HG02938 (cell line): ENCODE measurements around the gene WDR70.
"Not testable (repeated sequence)": the region's sequence is repeated elsewhere in the genome, so short reads cannot be mapped to it uniquely, and the experiment has no call there.

ENCODE experiments used
- ATAC-seq: cut with Tn5 transposase; IDR thresholded peaks from one replicate; pipeline ENCODE4 v1.9.1; 2021; ENCODE audit warnings: mild to moderate bottlenecking, moderate library complexity; ENCODE audit not compliant: unreplicated experiment

WDR70 gene

GRCh38 chr5:37742111-37742510 lies 363.0 kb downstream of the WDR70 start:
- ATAC-seq = no peak

- no peak for ATAC-seq
Measured at GRCh38 chr5:37751227-37751626, 372.1 kb downstream of the WDR70 start.

- no peak for ATAC-seq
Measured at GRCh38 chr5:37754976-37755375, 375.9 kb downstream of the WDR70 start.

- no peak for ATAC-seq
Measured at GRCh38 chr5:37755581-37755980, 376.5 kb downstream of the WDR70 start.

- no peak for ATAC-seq
Measured at GRCh38 chr5:37756248-37756647, 377.1 kb downstream of the WDR70 start.

GRCh38 chr5:37757980-37758582 lies 379.0 kb downstream of the WDR70 start:
- no peak for ATAC-seq

- ATAC-seq = no peak
Measured at GRCh38 chr5:37767251-37767650, 388.1 kb downstream of the WDR70 start.

- no peak for ATAC-seq
Measured at GRCh38 chr5:37767961-37768360, 388.8 kb downstream of the WDR70 start.

GRCh38 chr5:37768371-37768770 lies 389.3 kb downstream of the WDR70 start:
- ATAC-seq = no peak

GRCh38 chr5:37769108-37769507 lies 390.0 kb downstream of the WDR70 start:
- ATAC-seq = no peak

- no peak for ATAC-seq
Measured at GRCh38 chr5:37769840-37770239, 390.7 kb downstream of the WDR70 start.

- ATAC-seq = no peak
Measured at GRCh38 chr5:37770786-37771185, 391.7 kb downstream of the WDR70 start.

- no peak for ATAC-seq
Measured at GRCh38 chr5:37771203-37771611, 392.1 kb downstream of the WDR70 start.

- no peak for ATAC-seq
Measured at GRCh38 chr5:37771731-37772130, 392.6 kb downstream of the WDR70 start.

GRCh38 chr5:37772255-37772654 lies 393.1 kb downstream of the WDR70 start:
- no peak for ATAC-seq

- ATAC-seq = no peak
Measured at GRCh38 chr5:37773809-37774208, 394.7 kb downstream of the WDR70 start.

GRCh38 chr5:37774912-37775483 lies 395.9 kb downstream of the WDR70 start:
- ATAC-seq = no peak

- ATAC-seq = no peak
Measured at GRCh38 chr5:37776826-37777225, 397.7 kb downstream of the WDR70 start.

- ATAC-seq = no peak
Measured at GRCh38 chr5:37777432-37778130, 398.5 kb downstream of the WDR70 start.

- ATAC-seq = not testable (repeated sequence)
Measured at GRCh38 chr5:37781409-37781808, 402.3 kb downstream of the WDR70 start.

GRCh38 chr5:37786416-37786815 lies 407.3 kb downstream of the WDR70 start:
- no peak for ATAC-seq

- ATAC-seq = no peak
Measured at GRCh38 chr5:37786862-37787519, 407.9 kb downstream of the WDR70 start.
